Kidney tubule cell (primary cell): Measurements from ENCODE around the gene MUC5B.
"Not testable (repeated sequence)": the region's sequence is repeated elsewhere in the genome, so short reads cannot be mapped to it uniquely, and the experiment has no call there.

Experiments
- DNase-seq: peaks from one replicate; pipeline ENCODE4 v3.0.0-alpha.2; 2018; ENCODE audit warnings: low spot score

MUC5B gene, protein sequence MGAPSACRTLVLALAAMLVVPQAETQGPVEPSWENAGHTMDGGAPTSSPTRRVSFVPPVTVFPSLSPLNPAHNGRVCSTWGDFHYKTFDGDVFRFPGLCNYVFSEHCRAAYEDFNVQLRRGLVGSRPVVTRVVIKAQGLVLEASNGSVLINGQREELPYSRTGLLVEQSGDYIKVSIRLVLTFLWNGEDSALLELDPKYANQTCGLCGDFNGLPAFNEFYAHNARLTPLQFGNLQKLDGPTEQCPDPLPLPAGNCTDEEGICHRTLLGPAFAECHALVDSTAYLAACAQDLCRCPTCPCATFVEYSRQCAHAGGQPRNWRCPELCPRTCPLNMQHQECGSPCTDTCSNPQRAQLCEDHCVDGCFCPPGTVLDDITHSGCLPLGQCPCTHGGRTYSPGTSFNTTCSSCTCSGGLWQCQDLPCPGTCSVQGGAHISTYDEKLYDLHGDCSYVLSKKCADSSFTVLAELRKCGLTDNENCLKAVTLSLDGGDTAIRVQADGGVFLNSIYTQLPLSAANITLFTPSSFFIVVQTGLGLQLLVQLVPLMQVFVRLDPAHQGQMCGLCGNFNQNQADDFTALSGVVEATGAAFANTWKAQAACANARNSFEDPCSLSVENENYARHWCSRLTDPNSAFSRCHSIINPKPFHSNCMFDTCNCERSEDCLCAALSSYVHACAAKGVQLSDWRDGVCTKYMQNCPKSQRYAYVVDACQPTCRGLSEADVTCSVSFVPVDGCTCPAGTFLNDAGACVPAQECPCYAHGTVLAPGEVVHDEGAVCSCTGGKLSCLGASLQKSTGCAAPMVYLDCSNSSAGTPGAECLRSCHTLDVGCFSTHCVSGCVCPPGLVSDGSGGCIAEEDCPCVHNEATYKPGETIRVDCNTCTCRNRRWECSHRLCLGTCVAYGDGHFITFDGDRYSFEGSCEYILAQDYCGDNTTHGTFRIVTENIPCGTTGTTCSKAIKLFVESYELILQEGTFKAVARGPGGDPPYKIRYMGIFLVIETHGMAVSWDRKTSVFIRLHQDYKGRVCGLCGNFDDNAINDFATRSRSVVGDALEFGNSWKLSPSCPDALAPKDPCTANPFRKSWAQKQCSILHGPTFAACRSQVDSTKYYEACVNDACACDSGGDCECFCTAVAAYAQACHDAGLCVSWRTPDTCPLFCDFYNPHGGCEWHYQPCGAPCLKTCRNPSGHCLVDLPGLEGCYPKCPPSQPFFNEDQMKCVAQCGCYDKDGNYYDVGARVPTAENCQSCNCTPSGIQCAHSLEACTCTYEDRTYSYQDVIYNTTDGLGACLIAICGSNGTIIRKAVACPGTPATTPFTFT (N-terminal part only)

DNA sequence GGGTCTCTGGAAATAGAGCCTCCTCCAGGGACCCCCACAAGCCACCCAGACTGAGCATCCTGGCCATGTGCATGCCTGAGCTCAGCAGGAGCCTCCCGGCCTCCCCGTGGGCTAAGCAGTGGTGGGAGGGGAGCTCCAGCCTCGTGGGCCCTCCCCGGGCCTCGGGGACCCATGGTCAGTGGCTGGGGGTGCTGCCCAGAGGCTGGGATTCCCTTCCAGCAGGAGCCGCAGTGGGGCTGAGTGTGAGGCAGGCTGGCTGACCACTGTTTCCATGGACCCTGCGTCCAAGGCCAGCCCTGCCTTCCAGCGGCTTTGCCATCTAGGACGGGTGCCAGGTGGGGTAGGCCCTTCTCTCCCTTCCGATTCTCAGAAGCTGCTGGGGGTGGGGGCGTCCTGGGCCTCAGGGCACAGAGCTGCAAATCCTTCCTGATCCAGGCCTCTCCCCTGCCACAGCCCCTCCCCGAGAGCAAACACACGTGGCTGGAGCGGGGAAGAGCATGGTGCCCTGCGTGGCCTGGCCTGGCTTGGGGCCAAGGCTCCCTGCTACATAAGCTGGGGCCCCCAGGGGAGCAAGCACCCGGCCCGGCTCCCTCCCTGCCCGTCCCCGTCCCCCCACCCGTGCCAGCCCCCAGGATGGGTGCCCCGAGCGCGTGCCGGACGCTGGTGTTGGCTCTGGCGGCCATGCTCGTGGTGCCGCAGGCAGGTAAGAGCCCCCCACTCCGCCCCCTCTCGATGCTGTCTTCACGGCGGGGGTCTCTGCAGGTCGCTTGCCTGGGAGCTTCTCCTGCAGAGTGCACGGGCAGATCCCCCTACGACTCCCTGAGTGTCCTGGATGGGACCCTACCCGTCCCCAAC lies at the start of gene MUC5B:
Gene MUC5B (plus strand): TSS at position 576 of the 855 bp plus-strand sequence. CDS start 58 bp downstream, at position 634.
- no peak for DNase-seq

- DNase-seq = not testable (repeated sequence)
Observed at GRCh38 chr11:1173396-1173795, 49.5 kb upstream of the MUC5B start.

DNA sequence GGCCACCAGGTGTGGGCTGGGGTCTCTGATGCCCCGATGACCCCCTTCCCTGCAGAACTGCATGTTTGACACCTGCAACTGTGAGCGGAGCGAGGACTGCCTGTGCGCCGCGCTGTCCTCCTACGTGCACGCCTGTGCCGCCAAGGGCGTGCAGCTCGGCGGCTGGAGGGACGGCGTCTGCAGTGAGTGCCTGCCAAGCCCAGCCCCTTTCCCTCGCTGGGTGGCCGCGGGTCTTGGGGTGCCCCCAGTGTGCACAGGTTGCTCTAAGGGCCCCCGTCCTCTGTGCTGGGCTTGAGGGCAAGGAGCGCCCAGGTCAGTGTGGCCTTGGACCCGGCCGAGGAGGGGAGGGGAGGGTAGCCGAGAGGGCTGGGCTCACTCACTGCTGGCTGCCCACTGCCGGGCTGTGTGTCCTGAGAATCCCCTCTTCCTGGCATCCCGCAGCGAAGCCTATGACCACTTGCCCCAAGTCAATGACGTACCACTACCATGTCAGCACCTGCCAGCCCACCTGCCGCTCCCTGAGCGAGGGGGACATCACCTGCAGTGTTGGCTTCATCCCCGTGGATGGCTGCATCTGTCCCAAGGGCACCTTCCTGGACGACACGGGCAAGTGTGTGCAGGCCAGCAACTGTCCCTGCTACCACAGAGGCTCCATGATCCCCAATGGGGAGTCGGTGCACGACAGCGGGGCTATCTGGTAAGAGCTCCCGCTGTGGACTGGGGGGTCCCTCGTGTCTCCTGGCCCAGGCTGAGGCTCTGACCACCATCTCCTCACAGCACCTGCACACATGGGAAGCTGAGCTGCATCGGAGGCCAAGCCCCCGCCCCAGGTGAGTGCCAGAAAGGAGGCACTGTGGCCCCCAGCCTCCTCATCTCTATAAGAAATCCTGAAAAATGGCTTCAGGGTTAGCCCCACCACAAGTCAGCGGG lies 48.2 kb upstream of the MUC5B start:
- DNase-seq = no peak

DNA sequence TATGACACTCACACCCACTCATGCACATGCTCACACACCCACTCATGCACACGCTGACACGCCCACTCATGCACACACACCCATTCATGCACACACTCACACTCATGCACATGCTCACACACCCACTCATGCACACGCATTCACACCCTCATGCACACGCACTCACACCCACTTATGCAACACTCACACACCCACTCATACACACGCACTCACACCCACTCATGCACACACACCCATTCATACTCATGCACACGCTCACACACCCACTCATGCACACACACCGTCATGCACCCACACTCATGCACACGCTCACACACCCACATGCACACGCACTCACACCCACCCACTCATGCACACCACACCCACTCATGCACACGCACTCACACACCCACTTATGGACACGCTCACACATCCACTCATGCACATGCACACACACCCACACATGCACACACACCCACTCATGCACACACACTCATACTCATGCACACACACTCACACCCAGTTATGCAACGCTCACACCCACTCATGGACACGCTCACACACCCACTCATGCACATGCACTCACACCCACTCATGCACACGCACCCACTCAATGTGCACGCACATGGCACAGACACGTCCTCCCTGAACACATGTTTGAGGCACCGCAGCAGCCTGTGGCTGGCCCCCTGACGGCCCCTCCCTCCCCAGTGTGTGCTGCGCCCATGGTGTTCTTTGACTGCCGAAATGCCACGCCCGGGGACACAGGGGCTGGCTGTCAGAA lies 47.2 kb upstream of the MUC5B start:
- DNase-seq = no peak

GRCh38 chr11:1176224-1177019 lies 46.4 kb upstream of the MUC5B start:
- no peak for DNase-seq

DNA sequence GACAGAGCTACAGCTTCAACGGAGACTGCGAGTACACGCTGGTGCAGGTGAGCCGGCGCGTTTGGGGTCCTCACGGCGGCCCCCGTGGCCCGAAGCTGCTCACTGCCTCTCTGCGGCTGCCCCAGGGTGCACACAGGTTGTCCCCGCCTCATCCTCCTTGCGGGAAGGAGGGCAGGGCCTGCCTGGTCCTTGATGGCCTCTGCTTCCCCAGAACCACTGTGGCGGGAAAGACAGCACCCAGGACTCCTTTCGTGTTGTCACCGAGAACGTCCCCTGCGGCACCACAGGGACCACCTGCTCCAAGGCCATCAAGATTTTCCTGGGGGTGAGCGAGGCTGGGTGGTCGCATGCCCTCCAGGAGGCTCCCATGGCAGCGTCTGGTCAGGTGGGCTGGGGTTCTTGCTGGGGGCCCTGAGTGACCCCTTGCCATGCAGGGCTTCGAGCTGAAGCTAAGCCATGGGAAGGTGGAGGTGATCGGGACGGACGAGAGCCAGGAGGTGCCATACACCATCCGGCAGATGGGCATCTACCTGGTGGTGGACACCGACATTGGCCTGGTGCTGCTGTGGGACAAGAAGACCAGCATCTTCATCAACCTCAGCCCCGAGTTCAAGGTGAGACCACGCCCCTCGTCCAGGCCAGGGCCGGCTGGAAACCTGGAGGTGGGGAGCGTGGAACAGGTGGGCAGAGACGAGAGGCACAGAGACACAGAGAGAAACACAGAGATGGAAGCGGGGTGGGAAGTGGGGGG lies 45.7 kb upstream of the MUC5B start:
- no peak for DNase-seq

DNA sequence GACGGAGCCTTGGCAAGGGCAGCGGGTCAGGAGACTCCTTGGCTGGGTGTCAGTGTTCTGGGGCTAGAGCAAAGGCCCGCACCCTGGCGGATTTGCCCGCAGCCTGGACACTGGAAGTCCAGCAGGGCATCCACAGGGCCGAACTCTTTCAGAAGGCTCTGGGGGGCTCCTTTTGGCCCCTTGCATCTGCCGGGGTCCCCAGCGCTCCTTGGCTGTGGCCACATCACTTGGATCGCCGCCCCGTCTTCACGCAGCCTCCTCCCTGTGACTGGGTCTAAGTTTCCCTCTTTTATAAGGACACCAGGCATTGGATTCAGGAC lies 45.1 kb upstream of the MUC5B start:
- DNase-seq = no peak

- DNase-seq = no peak
Observed at GRCh38 chr11:1178201-1178885, 44.5 kb upstream of the MUC5B start.

GRCh38 chr11:1178906-1179305 lies 44.0 kb upstream of the MUC5B start:
- no peak for DNase-seq

DNA sequence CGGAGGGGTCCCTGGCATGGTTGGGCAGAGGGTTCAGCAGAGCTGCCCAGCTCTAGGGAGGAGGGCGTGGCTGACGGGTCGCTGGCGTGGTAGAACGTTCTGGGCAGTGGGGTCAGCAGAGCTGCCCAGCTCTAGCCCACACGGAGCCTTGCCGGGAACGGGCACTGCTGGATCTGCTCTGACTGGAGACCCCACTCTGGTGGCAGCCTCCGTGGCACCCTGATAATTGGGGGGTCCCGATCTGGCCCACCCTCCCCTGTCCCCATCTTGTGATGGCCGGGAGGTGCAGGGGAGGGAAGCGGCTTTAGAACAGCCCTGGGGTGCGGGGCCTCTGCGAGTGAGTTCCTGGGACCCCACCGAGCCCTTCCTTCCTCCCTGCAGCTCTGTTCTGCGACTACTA lies 43.2 kb upstream of the MUC5B start:
- no peak for DNase-seq

DNA sequence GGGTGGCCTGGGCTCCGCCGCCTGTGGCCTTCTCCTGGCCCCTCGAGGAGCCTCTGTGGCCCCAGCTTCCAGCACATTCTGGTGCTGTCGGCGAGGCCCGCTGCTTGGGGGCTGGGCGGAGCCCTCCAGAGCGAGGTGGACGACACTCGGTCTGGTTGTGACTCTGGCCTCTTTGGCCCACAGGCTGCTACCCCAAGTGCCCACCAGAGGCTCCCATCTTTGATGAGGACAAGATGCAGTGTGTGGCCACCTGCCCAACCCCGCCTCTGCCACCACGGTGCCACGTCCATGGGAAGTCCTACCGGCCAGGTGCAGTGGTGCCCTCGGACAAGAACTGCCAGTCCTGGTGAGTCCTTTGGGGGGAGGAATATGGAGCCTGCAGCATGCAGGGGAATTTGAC lies 42.7 kb upstream of the MUC5B start:
- DNase-seq = no peak

GRCh38 chr11:1180947-1181391 lies 41.9 kb upstream of the MUC5B start:
- DNase-seq = no peak

GRCh38 chr11:1181420-1181819 lies 41.4 kb upstream of the MUC5B start:
- DNase-seq = no peak

DNA sequence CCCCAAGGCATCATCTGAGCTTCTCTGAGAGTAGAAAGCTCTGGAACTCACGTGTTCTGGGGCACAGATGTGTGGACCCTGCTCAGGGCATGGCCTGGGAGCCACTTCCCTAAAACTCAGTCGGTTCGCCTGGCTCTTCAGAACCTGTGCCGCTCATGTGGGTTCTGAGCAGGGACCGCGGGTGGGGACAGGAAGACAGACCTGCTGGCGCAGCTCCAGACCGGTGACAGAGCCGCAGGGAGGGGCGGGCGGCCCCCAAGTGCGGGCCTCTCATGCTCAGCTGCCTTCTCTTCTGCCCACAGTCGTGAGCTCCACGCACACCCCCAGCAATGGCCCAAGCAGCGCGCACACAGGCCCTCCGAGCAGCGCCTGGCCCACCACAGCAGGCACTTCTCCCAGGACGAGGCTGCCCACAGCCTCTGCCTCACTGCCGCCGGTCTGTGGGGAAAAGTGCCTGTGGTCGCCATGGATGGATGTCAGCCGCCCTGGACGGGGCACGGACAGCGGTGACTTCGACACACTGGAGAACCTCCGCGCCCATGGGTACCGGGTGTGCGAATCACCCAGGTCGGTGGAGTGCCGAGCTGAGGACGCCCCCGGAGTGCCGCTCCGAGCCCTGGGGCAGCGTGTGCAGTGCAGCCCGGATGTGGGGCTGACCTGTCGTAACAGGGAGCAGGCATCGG lies 40.9 kb upstream of the MUC5B start:
- DNase-seq = no peak

GRCh38 chr11:1184139-1184538 lies 38.7 kb upstream of the MUC5B start:
- DNase-seq = not testable (repeated sequence)

GRCh38 chr11:1188451-1189130 lies 34.3 kb upstream of the MUC5B start:
- not testable (repeated sequence) for DNase-seq
